SU-DHL-6 (cell line): Measurements from ENCODE around the gene CYBRD1.

Experiments
- H2AFZ ChIP-seq: fragments of 200-600 bp; sonication (generic); 2 replicates; pipeline ENCODE4 v1.6.1; 2014; ENCODE audit warnings: low read depth, mild to moderate bottlenecking, moderate library complexity, mixed read lengths, antibody characterized with exemption, low read length; ENCODE audit not compliant: severe bottlenecking
- H3F3A ChIP-seq: fragments of 200-600 bp; shearing (Covaris generic); 2 replicates; pipeline ENCODE4 v1.6.0; 2016; ENCODE audit warnings: antibody characterized with exemption, mild to moderate bottlenecking; ENCODE audit not compliant: insufficient read depth
- H3K27ac ChIP-seq: fragments of 200-600 bp; sonication (generic); 2 replicates; pipeline ENCODE4 v1.5.1; 2016; ENCODE audit warnings: low read depth, mild to moderate bottlenecking, low read length, moderate library complexity, mixed read lengths
- H3K27me3 ChIP-seq: fragments of 200-600 bp; sonication (generic), shearing (Covaris generic); 2 replicates; pipeline ENCODE4 v1.6.0; 2014; ENCODE audit warnings: mild to moderate bottlenecking, low read length
- H3K36me3 ChIP-seq: fragments of 200-600 bp; sonication (generic); 2 replicates; pipeline ENCODE4 v1.6.1; 2014; ENCODE audit warnings: mild to moderate bottlenecking, low read length, mixed read lengths
- H3K4me2 ChIP-seq: fragments of 300-600, 200-600 bp; shearing (Covaris generic), sonication (generic); 2 replicates; pipeline ENCODE4 v1.6.0; 2014; ENCODE audit warnings: low read length, low read depth, mild to moderate bottlenecking; ENCODE audit not compliant: poor library complexity, severe bottlenecking
- H3K4me3 ChIP-seq: fragments of 200-600 bp; sonication (generic); 2 replicates; pipeline ENCODE4 v1.5.1; 2014; ENCODE audit warnings: antibody characterized with exemption, low read length, mild to moderate bottlenecking, mixed read lengths; ENCODE audit not compliant: insufficient read depth, poor library complexity, severe bottlenecking
- H3K79me2 ChIP-seq: fragments of 200-600 bp; sonication (generic); 2 replicates; pipeline ENCODE4 v1.6.1; 2014; ENCODE audit warnings: mild to moderate bottlenecking, low read length, moderate library complexity; ENCODE audit not compliant: insufficient read depth
- H3K9ac ChIP-seq: fragments of 200-600 bp; sonication (generic); 2 replicates; pipeline ENCODE4 v1.7.0; 2014; ENCODE audit warnings: mild to moderate bottlenecking, low read length
- H3K9me2 ChIP-seq: fragments of 200-600 bp; sonication (generic); replicated peaks from 2 replicates; pipeline ENCODE4 v1.6.1; 2014; ENCODE audit warnings: low read length; ENCODE audit not compliant: insufficient read depth
- H3K9me3 ChIP-seq: fragments of 200-600 bp; sonication (generic); 2 replicates; pipeline ENCODE4 v1.6.1; 2014; ENCODE audit warnings: low read length, mixed read lengths; ENCODE audit not compliant: insufficient read depth
- H4K20me1 ChIP-seq: fragments of 200-600 bp; sonication (generic); 2 replicates; pipeline ENCODE4 v1.6.1; 2014; ENCODE audit warnings: low read depth, mild to moderate bottlenecking, antibody characterized with exemption, low read length, moderate library complexity, mixed read lengths
- EZH2phosphoT487 ChIP-seq: fragments of 200-600 bp; sonication (generic), shearing (Covaris generic); conservative IDR thresholded peaks from 2 replicates; pipeline ENCODE4 v1.6.1; 2018; ENCODE audit warnings: mild to moderate bottlenecking, antibody characterized with exemption, low read length, moderate library complexity, mixed read lengths
- TF ChIP-seq, protein P1 (sequence below): fragments of 200-600 bp; sonication (generic); IDR thresholded peaks from one replicate; pipeline ENCODE4 v1.5.1; 2017; ENCODE audit warnings: antibody characterized with exemption, mild to moderate bottlenecking, low read length, moderate library complexity; ENCODE audit not compliant: insufficient read depth, poor library complexity, severe bottlenecking

CYBRD1 gene

GRCh38 chr2:171522788-171523087 is 464 bp downstream of the CYBRD1 start:
- no peak overlapping the region for H3K4me3 ChIP-seq
- no peaks in the 10 kb centered on the region for H3K36me3 ChIP-seq
- no peak overlapping the region for H3K9ac ChIP-seq
- no peak overlapping the region for H3K27ac ChIP-seq
- no peaks in the 10 kb centered on the region for H3K9me2 ChIP-seq
- H3K4me2 ChIP-seq = peak overlapping the region; percentile 38
- no peaks in the 10 kb centered on the region for H3K79me2 ChIP-seq
- H3K9me3 ChIP-seq = no peaks in the 10 kb centered on the region
- no peaks in the 10 kb centered on the region for H3K27me3 ChIP-seq
- TF ChIP-seq, protein P1, sequence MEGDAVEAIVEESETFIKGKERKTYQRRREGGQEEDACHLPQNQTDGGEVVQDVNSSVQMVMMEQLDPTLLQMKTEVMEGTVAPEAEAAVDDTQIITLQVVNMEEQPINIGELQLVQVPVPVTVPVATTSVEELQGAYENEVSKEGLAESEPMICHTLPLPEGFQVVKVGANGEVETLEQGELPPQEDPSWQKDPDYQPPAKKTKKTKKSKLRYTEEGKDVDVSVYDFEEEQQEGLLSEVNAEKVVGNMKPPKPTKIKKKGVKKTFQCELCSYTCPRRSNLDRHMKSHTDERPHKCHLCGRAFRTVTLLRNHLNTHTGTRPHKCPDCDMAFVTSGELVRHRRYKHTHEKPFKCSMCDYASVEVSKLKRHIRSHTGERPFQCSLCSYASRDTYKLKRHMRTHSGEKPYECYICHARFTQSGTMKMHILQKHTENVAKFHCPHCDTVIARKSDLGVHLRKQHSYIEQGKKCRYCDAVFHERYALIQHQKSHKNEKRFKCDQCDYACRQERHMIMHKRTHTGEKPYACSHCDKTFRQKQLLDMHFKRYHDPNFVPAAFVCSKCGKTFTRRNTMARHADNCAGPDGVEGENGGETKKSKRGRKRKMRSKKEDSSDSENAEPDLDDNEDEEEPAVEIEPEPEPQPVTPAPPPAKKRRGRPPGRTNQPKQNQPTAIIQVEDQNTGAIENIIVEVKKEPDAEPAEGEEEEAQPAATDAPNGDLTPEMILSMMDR = no peak
- no peak for TF ChIP-seq EZH2phosphoT487
- no peak overlapping the region for H2AFZ ChIP-seq
- no peaks in the 10 kb centered on the region for H4K20me1 ChIP-seq
- H3F3A ChIP-seq = no peaks in the 10 kb centered on the region

GRCh38 chr2:171523088-171524017 is 1.1 kb downstream of the CYBRD1 start:
- H3K36me3 ChIP-seq = no peaks in the 10 kb centered on the region
- peak overlapping the region; percentile 38 for H3K4me2 ChIP-seq
- TF ChIP-seq EZH2phosphoT487 = 0 out of 2 replicates have a peak, but pooled peaks have one; percentile 18
- TF ChIP-seq, protein P1 = no peak
- H3F3A ChIP-seq = no peaks in the 10 kb centered on the region
- H3K4me3 ChIP-seq = no peak overlapping the region
- H3K9me2 ChIP-seq = no peaks in the 10 kb centered on the region
- no peaks in the 10 kb centered on the region for H3K9me3 ChIP-seq
- no peaks in the 10 kb centered on the region for H3K27me3 ChIP-seq
- no peak overlapping the region for H2AFZ ChIP-seq
- no peaks in the 10 kb centered on the region for H3K79me2 ChIP-seq
- H3K27ac ChIP-seq = no peak overlapping the region
- no peaks in the 10 kb centered on the region for H4K20me1 ChIP-seq
- H3K9ac ChIP-seq = no peak overlapping the region

GRCh38 chr2:171524018-171524401 is 1.7 kb downstream of the CYBRD1 start:
- no peak overlapping the region for H3K4me2 ChIP-seq
- TF ChIP-seq, protein P1 = no peak
- TF ChIP-seq EZH2phosphoT487 = no peak

More at GRCh38 chr2:171524018-171524401, 1.7 kb downstream of the CYBRD1 start:
- H4K20me1 ChIP-seq = no peaks in the 10 kb centered on the region
- no peaks in the 10 kb centered on the region for H3K27me3 ChIP-seq
- H3K9me3 ChIP-seq = no peaks in the 10 kb centered on the region
- H2AFZ ChIP-seq = no peak overlapping the region
- H3F3A ChIP-seq = no peaks in the 10 kb centered on the region
- H3K9ac ChIP-seq = no peak overlapping the region
- H3K79me2 ChIP-seq = no peaks in the 10 kb centered on the region
- H3K36me3 ChIP-seq = no peaks in the 10 kb centered on the region
- H3K27ac ChIP-seq = no peak overlapping the region
- no peaks in the 10 kb centered on the region for H3K9me2 ChIP-seq
- H3K4me3 ChIP-seq = no peak overlapping the region
